Activated T-cell treated with anti-CD3 and anti-CD28 coated beads for 1 hour (primary cell): Measurements from ENCODE around the gene CLDN4.
"Not testable (repeated sequence)": the region's sequence is repeated elsewhere in the genome, so short reads cannot be mapped to it uniquely, and the experiment has no call there.

Experiments used
- DNase-seq: peaks from one replicate; pipeline ENCODE4 v3.0.0-alpha.2; 2020; ENCODE audit warnings: low read depth

Gene CLDN4

GRCh38 chr7:73830681-73831583 is at the start of gene CLDN4:
TSS of gene CLDN4 (plus strand) at chr7:73830996. CDS start at chr7:73831202, 206 bp downstream.
- no peak for DNase-seq

DNA sequence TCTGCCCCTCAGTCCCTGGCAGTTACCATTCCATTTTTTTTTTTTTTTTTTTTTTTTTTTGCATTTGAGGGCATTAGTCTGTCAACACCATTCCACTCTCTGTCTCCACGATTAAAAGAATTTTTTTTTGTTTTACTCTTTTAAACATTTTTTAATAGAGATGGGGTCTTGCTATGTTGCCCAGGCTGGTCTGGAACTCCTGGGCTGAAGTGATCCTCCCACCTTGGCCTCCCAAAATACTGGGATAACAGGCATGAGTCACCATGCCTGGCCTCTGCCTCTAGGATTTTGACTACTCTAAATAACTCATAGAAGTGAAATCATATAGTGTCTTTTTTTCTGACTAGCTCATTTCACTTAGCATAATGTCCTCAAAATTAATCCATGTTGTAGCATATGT is 44.2 kb upstream of the CLDN4 start:
- DNase-seq = no peak

DNA sequence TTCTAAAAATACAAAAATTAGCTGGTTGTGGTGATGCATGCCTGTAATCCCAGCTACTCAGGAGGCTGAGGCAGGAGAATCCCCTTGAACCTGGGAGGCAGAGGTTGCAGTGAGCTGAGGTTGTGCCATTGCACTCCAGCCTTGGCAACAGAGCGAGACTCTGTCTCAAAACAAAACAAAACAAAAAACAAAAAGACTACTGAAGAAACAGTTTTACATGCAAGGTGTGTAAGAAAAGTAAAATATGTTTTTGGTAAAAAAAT is 43.1 kb upstream of the CLDN4 start:
- not testable (repeated sequence) for DNase-seq

GRCh38 chr7:73789051-73789450 is 41.7 kb upstream of the CLDN4 start:
- DNase-seq = no peak

DNA sequence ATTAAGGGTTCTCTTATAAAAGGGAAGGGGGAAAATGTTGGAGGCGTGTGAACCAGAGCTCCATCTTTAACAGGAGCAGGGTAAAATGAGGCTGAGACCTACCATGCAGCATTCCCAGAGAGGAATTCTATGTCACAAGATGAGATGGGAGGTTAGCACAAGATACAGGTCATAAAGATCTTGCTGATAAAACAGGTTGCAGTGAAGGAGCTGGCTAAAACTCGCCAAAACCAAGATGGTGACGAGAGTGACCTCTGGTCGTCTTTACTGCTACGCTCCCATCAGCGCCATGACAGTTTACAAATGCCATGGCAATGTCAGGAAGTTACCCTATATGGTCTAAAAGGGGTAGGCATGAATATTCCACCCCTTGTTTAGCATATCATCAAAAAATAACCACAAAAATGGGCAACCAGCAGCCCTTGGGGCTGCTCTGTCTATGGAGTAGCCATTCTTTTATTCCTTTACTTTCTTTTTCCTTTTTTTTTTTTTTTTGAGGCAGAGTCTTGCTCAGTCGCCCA is 39.6 kb upstream of the CLDN4 start:
- DNase-seq = not testable (repeated sequence)

GRCh38 chr7:73795188-73795587 is 35.6 kb upstream of the CLDN4 start:
- DNase-seq = not testable (repeated sequence)

DNA sequence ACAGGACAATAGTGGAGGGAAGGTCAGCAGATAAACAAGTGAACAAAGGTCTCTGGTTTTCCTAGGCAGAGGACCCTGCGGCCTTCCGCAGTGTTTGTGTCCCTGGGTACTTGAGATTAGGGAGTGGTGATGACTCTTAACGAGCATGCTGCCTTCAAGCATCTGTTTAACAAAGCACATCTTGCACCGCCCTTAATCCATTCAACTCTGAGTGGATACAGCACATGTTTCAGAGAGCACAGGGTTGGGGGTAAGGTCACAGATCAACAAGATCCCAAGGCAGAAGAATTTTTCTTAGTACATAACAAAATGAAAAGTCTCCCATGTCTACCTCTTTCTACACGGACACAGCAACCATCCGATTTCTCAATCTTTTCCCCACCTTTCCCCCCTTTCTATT is 34.1 kb upstream of the CLDN4 start:
- not testable (repeated sequence) for DNase-seq

DNA sequence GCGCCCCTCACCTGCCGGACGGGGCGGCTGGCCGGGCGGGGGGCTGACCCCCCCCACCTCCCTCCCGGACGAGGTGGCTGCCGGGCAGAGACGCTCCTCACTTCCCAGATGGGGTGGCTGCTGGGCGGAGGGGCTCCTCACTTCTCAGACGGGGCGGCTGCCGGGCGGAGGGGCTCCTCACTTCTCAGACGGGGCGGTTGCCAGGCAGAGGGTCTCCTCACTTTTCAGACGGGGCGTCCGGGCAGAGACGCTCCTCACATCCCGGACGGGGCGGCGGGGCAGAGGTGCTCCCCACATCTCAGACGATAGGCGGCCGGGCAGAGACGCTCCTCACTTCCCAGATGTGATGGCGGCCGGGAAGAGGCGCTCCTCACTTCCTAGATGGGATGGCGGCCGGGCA is 33.6 kb upstream of the CLDN4 start:
- DNase-seq = not testable (repeated sequence)

DNA sequence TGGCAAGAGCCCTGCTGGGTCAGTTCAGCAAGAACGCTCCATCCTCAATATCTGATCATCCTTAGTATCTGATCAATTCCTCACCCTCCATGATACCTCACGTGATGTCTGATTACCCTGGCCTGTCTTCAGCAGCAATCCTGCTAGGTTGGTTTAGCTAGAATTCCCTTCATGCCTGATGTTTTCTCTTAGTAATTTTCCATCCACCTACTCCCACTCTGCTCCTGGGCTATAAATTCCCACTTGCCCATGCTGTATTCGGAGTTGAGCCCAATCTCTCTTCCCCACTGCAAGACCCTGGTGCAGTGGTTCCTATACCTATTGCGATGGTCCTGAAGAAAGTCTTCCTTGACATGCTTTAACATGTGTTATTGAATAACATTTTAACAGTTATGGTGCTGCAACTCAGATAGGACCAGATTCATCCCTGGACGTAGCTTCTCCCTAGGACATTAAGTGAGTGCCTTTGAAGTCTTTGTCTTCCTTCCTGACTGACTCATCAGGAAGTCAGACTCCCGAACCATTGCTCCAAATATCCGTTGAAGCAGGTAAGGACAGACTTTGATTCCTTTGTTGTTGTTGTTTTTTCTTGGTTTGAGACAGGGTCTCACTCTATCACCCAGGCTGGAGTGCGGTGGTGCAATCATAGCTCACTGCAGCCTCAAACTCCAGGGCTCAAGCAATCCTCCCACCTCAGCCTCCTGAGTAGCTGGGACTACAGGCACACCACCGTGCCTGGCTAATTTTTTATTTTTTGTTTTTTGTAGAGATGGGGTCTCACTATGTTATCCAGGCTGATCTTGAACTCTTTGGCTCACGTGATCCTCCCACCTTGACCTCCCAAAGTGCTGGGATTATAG is 31.3 kb upstream of the CLDN4 start:
- no peak for DNase-seq

DNA sequence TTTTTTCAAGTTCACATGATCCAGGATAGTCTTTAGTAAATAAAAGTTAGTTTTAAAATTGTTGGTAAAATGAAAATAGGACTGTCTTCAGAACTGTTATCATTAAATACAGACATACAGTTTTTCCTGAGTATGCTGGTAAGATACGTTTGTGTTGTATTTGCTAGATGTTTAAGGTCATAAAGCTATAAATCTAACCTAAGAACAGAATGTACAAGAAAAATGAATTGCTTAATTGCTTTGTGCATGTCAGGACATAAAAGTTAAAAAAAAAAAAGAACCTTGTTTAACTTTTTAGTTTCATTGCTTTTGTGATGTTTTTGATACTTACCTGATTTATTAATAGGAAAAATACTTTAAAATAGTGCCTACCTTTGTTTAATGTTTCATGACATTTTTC is 29.2 kb upstream of the CLDN4 start:
- DNase-seq = no peak

DNA sequence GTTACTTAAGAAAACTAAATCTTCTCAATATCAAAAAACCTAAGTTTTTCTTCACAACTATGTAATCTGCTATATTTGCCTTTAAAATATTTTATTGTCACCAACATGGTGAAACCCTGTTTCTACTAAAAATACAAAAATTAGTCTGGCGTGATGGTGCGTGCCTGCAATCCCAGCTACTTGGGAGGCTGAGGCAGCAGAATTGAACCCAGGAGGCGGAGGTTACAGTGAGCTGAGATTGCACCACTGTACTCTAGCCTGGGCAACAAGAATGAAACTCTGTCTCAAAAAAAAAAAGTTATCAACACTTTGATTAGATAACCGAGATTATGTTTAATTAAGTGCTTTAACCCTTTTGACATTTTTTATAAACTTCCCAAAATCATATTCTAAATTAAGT is 28.3 kb upstream of the CLDN4 start:
- DNase-seq = no peak

- no peak for DNase-seq
These were observed 21.3 kb upstream of the CLDN4 start for GRCh38 chr7:73809467-73809951.

DNA sequence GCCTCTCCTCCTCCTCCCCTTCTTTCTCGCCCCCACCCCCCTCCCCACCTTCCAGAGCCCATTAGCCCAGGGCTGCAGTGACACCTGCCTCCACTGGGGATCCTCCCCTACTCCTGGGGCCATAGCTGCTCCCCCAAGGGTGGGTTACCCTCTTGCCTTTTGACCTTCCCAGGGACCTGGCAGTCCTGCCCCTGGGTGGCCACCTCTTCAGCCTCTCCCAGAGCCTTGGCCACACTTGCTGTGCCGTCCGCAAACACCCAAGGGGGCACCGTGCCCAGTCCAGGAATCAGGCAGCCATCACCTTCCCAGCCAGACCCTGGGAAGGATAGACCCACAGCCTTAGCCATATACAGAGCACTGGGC is 19.8 kb upstream of the CLDN4 start:
- no peak for DNase-seq

- peak; percentile 48 for DNase-seq
These were observed 19.0 kb upstream of the CLDN4 start for GRCh38 chr7:73811760-73812168.

- no peak for DNase-seq
These were observed 17.8 kb upstream of the CLDN4 start for GRCh38 chr7:73812996-73813395.

DNA sequence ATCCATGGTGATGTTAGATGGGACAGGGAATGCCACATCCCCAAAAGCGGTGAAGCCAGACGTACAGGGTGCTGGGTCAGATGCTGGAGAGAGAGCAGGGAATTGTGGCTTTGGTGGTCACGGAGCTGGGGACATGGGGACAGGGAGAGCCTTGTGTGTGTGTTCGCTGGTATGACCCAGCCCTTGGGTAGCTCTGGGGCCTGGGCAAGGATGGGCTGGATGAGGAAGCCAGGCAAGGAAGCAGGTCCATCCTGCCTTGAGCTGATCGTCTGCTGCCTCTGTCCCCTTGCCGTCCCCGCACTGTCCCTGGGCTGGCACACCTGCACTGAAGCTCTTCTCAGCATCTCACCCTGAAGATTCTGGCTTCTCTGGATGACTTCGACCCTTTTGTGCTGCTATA is 15.4 kb upstream of the CLDN4 start:
- no peak for DNase-seq

GRCh38 chr7:73817121-73817520 is 13.7 kb upstream of the CLDN4 start:
- DNase-seq = no peak

DNA sequence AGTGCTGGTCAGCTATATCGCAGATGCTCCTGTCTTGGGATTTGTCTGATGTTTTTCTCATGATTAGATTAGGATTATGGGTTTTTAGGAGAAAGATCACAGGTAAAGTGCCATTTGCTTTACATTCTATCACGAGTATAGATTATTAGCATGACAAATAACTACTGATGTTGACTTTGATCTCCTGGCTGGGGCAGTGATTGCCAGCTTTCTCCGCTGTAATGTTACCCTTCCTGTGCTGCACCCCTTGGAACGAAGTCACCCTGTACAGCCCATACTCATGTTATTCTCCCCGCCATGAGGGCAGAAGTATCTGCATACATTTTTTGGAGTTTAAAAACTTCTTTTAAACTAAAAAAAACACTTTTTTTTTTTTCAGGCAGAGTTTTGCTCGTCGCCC is 10.8 kb upstream of the CLDN4 start:
- no peak for DNase-seq

- not testable (repeated sequence) for DNase-seq
These were observed 9.1 kb upstream of the CLDN4 start for GRCh38 chr7:73821597-73822285.

GRCh38 chr7:73822319-73823173 is 8.2 kb upstream of the CLDN4 start:
- no peak for DNase-seq

GRCh38 chr7:73823257-73823656 is 7.5 kb upstream of the CLDN4 start:
- DNase-seq = no peak
